GM10847 (cell line): ENCODE data around the gene ETFA.

Experiments
- POLR2A ChIP-seq: IDR thresholded peaks from 2 replicates; pipeline ENCODE4 v1.6.1; 2011; ENCODE audit not compliant: insufficient read length; ENCODE audit errors: extremely low read depth

Gene ETFA

GRCh38 chr15:76200641-76201105, 110.6 kb downstream of the ETFA start:
- no peak for TF ChIP-seq POLR2A

- no peak for TF ChIP-seq POLR2A
Observed at GRCh38 chr15:76200083-76200465, 111.2 kb downstream of the ETFA start.

- TF ChIP-seq POLR2A = no peak
Observed at GRCh38 chr15:76199106-76200082, 111.9 kb downstream of the ETFA start.

GRCh38 chr15:76198456-76199105, 112.7 kb downstream of the ETFA start:
- no peak for TF ChIP-seq POLR2A

- no peak for TF ChIP-seq POLR2A
Observed at GRCh38 chr15:76197703-76198455, 113.4 kb downstream of the ETFA start.

- TF ChIP-seq POLR2A = no peak
Observed at GRCh38 chr15:76196269-76197231, 114.7 kb downstream of the ETFA start.

- TF ChIP-seq POLR2A = no peak
Observed at GRCh38 chr15:76195506-76196268, 115.6 kb downstream of the ETFA start.

- TF ChIP-seq POLR2A = no peak
Observed at GRCh38 chr15:76193934-76194333, 117.3 kb downstream of the ETFA start.

- TF ChIP-seq POLR2A = no peak
Observed at GRCh38 chr15:76192715-76193114, 118.6 kb downstream of the ETFA start.

- TF ChIP-seq POLR2A = no peak
Observed at GRCh38 chr15:76191539-76192244, 119.6 kb downstream of the ETFA start.

GRCh38 chr15:76190751-76191538, 120.3 kb downstream of the ETFA start:
- TF ChIP-seq POLR2A = no peak

GRCh38 chr15:76190070-76190564, 121.2 kb downstream of the ETFA start:
- no peak for TF ChIP-seq POLR2A

GRCh38 chr15:76189106-76189505, 122.2 kb downstream of the ETFA start:
- no peak for TF ChIP-seq POLR2A
